ENCODE results near the gene ALG9.

- no peak for TF ChIP-seq CTCF (IDR thresholded peaks at IDR 0.05)
- no peak for TF ChIP-seq POLR2A (IDR thresholded peaks at IDR 0.05)
These were observed 34.0 kb downstream of the ALG9 start for GRCh38 chr11:111837366-111837891.

All from tibial nerve (tissue), 3 donors.